GM19239 (cell line): Measurements from ENCODE around the gene YPEL5.

Experiments
- DNase-seq: peaks from one replicate; pipeline ENCODE4 v3.0.0; 2011; ENCODE audit warnings: low spot score; ENCODE audit not compliant: insufficient read length
- FAIRE-seq: peaks from 2 replicates; lab custom pipeline; 2011; peaks lifted over from hg19 to GRCh38; lab: Jason Lieb, UNC

YPEL5 gene

DNA sequence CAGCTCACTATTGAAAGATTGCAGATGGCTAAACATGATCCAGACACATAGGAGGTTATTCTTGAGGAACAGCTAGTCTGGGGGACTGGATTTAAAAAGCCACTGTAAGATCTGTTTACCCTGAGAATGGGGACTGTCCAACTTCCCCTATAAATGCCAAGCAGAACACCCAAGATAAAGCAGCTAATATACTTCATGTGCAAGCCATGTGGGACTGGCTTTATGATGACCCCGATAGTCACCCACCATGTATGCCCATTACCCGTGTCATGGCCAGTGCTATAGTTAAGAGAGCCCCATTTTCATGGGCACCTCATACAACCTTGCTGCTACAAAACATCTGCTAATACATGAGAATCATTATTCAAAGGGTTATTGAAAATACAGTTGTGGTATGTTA is 16.0 kb downstream of the YPEL5 start:
- no peak for FAIRE-seq
- DNase-seq = no peak

DNA sequence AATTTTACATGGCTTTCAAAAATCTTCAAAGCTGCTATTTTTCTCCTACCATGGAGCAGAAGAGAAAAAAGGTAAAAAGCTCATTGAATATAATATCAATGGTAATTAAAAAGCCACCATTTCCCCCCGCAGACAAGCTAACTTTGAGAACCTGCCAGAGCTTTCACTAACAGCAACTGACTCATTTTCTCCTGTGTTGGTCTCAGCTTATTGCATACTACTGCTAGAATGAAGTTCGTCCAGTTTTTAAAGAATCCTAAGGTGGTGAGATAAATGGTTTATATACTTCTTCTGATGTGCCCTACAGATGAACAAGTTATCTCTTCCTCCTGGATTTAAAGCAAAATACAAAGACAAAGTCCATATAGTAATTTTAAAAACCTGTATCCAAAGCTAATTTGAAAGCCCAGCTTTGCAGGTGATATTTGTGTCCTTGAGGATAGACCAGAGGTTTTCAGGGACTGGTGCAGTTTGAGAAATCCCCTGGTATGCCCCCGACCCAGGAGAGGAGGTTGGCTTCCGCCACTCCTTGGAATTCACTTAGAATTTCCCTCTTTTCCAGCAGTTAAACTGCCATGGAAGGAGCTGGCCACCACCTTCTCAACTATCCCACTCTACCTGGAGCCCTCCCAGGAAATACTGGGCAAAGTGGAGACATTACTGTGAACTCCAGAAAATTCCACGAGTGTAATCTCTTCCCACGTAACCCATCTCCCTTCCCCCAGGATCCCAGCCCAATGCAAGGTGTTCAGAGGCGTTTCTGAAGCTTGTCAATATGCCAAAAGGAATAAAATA is 17.5 kb downstream of the YPEL5 start:
- FAIRE-seq = no peak
- no peak for DNase-seq

GRCh38 chr2:30165050-30165520 is 18.3 kb downstream of the YPEL5 start:
- DNase-seq (peak; percentile 79), FAIRE-seq (peak; percentile 88)

DNA sequence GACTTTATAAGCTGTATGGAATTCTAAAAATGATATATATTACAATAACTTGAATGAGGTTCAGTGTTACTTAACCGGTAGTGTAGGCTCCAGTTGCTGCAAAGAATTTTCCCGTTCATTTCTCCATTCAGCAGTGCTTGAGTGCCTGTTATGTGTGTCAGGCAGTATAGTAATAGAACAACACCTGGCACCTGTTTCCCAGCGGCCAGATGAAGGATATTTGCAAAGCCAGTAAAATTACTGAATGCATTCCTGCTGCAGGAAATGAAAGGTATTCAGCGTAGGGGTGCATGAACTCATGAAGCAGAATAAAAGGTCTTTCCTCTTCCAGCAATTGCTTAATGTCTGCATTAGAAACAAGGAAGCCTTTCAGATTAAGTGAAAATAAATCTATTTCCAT is 18.8 kb downstream of the YPEL5 start:
- FAIRE-seq = no peak
- no peak for DNase-seq

GRCh38 chr2:30172627-30173026 is 25.8 kb downstream of the YPEL5 start:
- DNase-seq (no peak), FAIRE-seq (no peak)

DNA sequence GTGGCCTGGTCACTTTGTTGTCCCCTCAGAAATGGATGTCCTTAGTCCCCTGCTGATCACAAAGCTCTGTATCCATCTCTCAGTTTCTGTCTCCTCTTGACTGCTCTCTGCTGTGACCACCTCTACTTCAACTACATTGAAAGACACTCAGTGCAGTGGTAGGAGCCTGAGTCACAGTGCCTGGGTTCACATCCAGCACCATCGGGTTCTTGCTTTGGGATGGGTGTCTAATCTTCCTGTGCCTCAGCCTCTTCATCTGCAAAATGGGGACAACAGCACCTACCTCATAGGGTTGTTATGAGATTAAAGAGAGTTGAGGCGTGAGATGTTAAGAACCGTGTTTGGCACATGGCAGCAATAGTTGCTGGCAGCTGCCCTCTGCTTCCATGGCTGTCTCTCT is 30.6 kb downstream of the YPEL5 start:
- DNase-seq = no peak
- no peak for FAIRE-seq

DNA sequence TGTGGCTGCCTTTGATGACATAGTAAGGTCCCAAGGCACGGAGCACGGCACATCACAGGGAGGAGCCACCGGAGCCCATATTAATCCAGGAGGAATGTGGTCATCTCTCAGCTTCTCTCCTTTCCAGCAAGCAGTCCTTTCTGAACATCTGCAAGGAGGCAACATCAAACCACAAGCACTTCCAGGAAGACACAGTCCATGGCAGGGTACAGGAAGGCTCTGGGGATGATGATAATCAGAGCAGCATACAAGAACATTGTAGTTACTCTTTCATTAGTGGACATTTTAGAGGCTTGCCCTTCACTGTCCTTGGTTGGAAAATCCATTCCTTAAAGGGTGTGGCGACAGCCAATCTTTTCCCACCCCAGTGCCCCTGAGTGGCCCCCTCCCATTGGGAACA is 31.1 kb downstream of the YPEL5 start:
- DNase-seq (no peak), FAIRE-seq (no peak)

GRCh38 chr2:30178618-30179434 is 32.0 kb downstream of the YPEL5 start:
- DNase-seq (no peak), FAIRE-seq (no peak)

- DNase-seq (no peak), FAIRE-seq (no peak)
Measured at GRCh38 chr2:30179536-30179935, 32.7 kb downstream of the YPEL5 start.

DNA sequence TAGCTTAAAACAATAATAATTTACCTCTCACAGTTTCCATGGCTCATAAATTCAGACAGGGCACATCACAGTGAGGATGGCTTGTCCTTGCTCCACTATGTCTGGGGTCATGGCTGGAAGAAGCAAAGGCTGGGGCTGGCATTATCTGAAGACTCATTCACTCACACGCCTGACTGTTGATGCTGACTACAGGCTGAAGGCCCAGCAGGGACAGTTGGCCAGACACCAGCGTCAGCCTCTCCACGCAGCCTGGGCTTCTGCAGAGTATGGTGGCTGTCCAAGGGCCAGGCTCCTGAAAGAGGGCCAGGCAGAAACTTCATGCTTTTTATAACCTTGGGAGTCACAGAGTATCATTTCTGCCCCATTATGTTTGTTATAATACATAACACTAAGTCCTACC is 33.4 kb downstream of the YPEL5 start:
- FAIRE-seq = no peak

GRCh38 chr2:30181176-30181575 is 34.4 kb downstream of the YPEL5 start:
- FAIRE-seq = no peak
- DNase-seq = no peak

More for the DNA sequence above, 33.4 kb downstream of the YPEL5 start:
- DNase-seq = no peak

DNA sequence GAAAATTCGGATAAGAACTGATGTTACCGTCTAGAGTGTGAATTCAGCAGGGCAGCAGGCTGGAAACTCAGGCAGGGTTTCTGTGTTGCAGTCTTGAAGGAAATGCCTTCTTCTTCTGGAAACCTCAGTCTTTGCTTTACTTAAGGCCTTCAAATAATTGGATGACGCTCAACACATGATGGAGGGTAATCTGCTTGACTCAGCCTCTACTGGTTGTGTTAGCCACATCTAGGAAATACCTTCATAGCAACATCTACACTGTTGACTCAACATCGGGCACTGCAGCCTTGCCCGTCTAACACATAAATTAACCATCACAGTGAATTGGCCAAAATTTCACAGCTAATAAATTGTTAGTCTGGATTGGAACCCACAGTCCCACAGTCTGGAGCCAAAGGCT is 37.2 kb downstream of the YPEL5 start:
- FAIRE-seq = no peak
- DNase-seq = no peak

- DNase-seq (no peak), FAIRE-seq (no peak)
Measured at GRCh38 chr2:30185178-30185577, 38.4 kb downstream of the YPEL5 start.

- FAIRE-seq = no peak
- DNase-seq = no peak
Measured at GRCh38 chr2:30188292-30188691, 41.5 kb downstream of the YPEL5 start.

DNA sequence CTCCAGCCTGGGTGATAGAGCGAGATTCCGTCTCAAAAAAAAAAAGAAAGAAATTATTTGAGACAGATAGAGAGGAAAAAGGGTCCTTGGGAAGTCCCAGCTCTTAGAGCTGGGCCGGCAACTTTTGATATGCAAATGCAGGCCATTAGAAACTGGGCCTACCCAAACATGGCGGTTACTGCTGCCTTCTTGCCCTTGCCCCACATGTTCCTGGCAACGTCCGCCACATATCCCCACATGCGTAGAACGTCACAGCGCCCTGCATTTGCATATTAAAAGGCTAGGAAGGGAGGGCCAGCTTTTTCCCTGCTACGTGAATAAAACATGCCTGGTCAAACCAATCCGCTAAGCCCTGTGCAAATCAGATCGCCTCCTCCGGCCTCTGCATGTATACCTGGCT is 43.8 kb downstream of the YPEL5 start:
- FAIRE-seq (no peak), DNase-seq (no peak)

DNA sequence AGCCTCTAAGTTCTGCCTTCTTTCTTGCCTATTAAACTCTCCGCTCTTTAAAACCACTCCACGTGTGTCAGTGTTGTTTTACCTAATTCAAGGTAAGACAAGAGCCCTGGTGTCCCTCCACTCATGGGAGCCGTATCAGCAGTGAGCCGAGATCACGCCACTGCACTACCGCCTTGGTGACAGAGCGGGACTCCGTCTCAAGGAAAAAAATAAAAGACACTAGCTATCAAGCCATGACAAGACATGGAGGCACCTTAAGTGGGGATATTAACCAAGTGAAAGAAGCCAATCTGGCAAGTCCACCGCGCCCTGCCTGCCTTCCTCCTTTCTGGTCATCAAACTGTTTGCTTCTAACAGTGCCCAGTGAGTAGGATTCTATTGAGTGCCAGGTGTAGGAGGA is 44.3 kb downstream of the YPEL5 start:
- FAIRE-seq (no peak), DNase-seq (no peak)

- FAIRE-seq (no peak), DNase-seq (no peak)
Measured at GRCh38 chr2:30191819-30192271, 45.0 kb downstream of the YPEL5 start.

DNA sequence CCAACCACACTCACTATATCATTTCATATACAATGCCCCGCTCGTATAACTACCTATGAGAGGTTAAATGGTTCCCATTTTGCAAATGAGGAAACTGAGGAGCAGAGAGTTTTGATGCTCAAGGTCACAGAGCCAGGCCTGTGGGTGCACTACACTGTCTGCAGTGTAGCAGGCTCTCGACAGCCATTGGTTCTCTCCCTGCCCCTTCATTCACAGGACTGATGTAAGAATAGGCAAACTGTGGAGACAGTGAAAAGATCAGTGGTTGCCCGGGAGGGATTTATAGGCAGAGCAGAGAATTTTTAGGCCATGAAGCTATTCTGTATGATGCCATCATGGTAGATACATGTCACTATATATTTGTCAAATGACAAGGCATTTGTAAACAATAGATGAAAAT is 45.5 kb downstream of the YPEL5 start:
- FAIRE-seq = no peak
- DNase-seq = no peak

- FAIRE-seq (no peak), DNase-seq (no peak)
Measured at GRCh38 chr2:30193104-30193681, 46.4 kb downstream of the YPEL5 start.

DNA sequence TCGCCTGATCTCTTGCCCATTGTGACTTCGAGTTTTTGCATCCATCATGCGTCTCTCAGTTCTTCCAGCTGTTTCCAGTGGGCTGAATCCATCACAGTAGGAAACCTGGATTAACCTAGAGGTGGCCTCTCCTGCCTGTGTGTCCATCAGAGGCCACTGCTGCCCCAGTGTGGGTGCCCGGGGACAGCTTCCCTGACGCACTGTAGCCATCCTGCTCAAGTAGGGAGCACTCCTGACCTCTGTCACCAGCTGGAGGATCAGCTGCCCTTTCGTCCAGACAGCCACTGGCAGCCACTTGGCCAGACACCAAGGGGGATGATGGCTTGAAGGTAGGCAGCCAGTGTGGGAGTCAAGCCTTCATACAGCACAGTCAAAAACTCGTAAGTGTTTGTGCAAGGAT is 47.6 kb downstream of the YPEL5 start:
- FAIRE-seq = no peak
- DNase-seq = no peak

DNA sequence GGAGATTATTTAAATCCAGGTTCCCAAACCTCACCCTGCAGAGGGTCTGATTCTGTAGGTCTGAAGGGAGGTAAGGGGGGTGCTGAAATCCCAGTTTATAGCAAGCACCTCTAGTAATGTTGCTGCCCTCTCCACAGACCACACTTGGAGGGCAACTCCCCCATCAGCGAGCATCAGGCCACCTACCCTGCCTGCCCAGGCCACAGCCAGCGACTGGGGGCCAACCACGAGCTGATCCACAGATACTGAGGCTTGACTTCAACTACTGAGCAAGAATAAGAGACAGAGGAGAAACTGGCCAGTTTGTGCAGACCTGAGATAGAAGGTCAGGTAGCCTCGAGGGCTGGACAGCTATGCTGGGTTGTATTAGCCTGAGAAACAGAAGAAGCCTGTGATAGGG is 48.2 kb downstream of the YPEL5 start:
- no peak for FAIRE-seq
- no peak for DNase-seq
